ENCODE results near the gene C1QTNF9. TPM values are rescaled to one million over a fixed set of nuclear protein-coding genes. Genes with fewer than 3 reads are reported as not detected.
A peak's percentile ranks its signal among the peaks of the same experiment; 100 is the strongest.

C1QTNF9 gene
- total and polyA plus RNA-seq, 7 experiments from 2014 or later, result 0.19 TPM; not detected in 6

- peaks cover 3 to 13% (median 8%) of the 10 kb centered on the region in 5 donors for H3K27me3 Mint-ChIP-seq
- Histone ChIP-seq H3K27ac (ENCODE audit: low read depth, low read length) (no peak overlapping the region), H3K36me3 (ENCODE audit: control insufficient read depth in 2 of 3, insufficient read depth in 3 of 3, low read length in 3 of 3) (no peaks in the 10 kb centered on the region), H3K4me3 (ENCODE audit: low read length) (no peak overlapping the region), H3K4me1 (ENCODE audit: control insufficient read depth in 2 of 2, insufficient read depth in 2 of 2, low read length in 2 of 2) (no peaks in the 10 kb centered on the region), H3K9me3 (ENCODE audit: control insufficient read depth in 2 of 3, low read length in 3 of 3) (no peaks in the 10 kb centered on the region), H3K27me3 (ENCODE audit: control insufficient read depth in 2 of 2, insufficient read depth in 2 of 2, low read length in 2 of 2) (no peaks in the 10 kb centered on the region)
- no peak overlapping the region for H3K4me3 Mint-ChIP-seq
- no peaks in the 10 kb centered on the region for H3K36me3 Mint-ChIP-seq
- ChIA-PET POLR2A (no interaction called here), CTCF (no interaction called here)
- H3K27ac Mint-ChIP-seq, result no peak overlapping the region
- no peaks in the 10 kb centered on the region for H3K4me1 Mint-ChIP-seq
- no peak for DNase-seq
- peaks cover 0 to 7% (median 0%) of the 10 kb centered on the region in 11 donors for H3K9me3 Mint-ChIP-seq
- ATAC-seq, result no peak
- intact Hi-C loops (cut with micrococcal nuclease), result no loop called here
These were observed 29.3 kb downstream of the C1QTNF9 start for GRCh38 chr13:24338721-24339120.

GRCh38 chr13:24339937-24340607 is 30.7 kb downstream of the C1QTNF9 start:
- Mint-ChIP-seq H3K27ac (peak overlapping the region in 1 of 9 donors; percentile 77), H3K27me3 (peaks cover 3 to 10% (median 5%) of the 10 kb centered on the region in 5 donors), H3K4me3 (no peak overlapping the region), H3K9me3 (peaks cover 0 to 7% (median 0%) of the 10 kb centered on the region in 11 donors), H3K4me1 (no peaks in the 10 kb centered on the region), H3K36me3 (no peaks in the 10 kb centered on the region)
- Histone ChIP-seq H3K36me3 (ENCODE audit: control insufficient read depth in 2 of 3, insufficient read depth in 3 of 3, low read length in 3 of 3) (no peaks in the 10 kb centered on the region), H3K4me3 (ENCODE audit: low read length) (no peak overlapping the region), H3K27ac (ENCODE audit: low read depth, low read length) (no peak overlapping the region), H3K27me3 (ENCODE audit: control insufficient read depth in 2 of 2, insufficient read depth in 2 of 2, low read length in 2 of 2) (no peaks in the 10 kb centered on the region), H3K9me3 (ENCODE audit: control insufficient read depth in 2 of 3, low read length in 3 of 3) (no peaks in the 10 kb centered on the region), H3K4me1 (ENCODE audit: control insufficient read depth in 2 of 2, insufficient read depth in 2 of 2, low read length in 2 of 2) (no peaks in the 10 kb centered on the region)
- POLR2A ChIA-PET, result no interaction called here
- intact Hi-C loops (cut with micrococcal nuclease), result no loop called here
- CTCF ChIA-PET, result no interaction called here
- ATAC-seq, result no peak
- no peak for DNase-seq

GRCh38 chr13:24340608-24340955 is 31.2 kb downstream of the C1QTNF9 start:
- Histone ChIP-seq H3K4me3 (ENCODE audit: low read length) (no peak overlapping the region), H3K9me3 (ENCODE audit: control insufficient read depth in 2 of 3, low read length in 3 of 3) (no peaks in the 10 kb centered on the region), H3K27ac (ENCODE audit: low read depth, low read length) (no peak overlapping the region), H3K27me3 (ENCODE audit: control insufficient read depth in 2 of 2, insufficient read depth in 2 of 2, low read length in 2 of 2) (no peaks in the 10 kb centered on the region), H3K36me3 (ENCODE audit: control insufficient read depth in 2 of 3, insufficient read depth in 3 of 3, low read length in 3 of 3) (no peaks in the 10 kb centered on the region), H3K4me1 (ENCODE audit: control insufficient read depth in 2 of 2, insufficient read depth in 2 of 2, low read length in 2 of 2) (no peaks in the 10 kb centered on the region)
- no peaks in the 10 kb centered on the region for H3K4me1 Mint-ChIP-seq
- CTCF ChIA-PET, result no interaction called here
- H3K27me3 Mint-ChIP-seq, result peaks cover 3 to 11% (median 5%) of the 10 kb centered on the region in 5 donors
- no peak overlapping the region for H3K27ac Mint-ChIP-seq
- intact Hi-C loops (cut with micrococcal nuclease), result no loop called here
- peaks cover 0 to 7% (median 0%) of the 10 kb centered on the region in 11 donors for H3K9me3 Mint-ChIP-seq
- no peaks in the 10 kb centered on the region for H3K36me3 Mint-ChIP-seq
- H3K4me3 Mint-ChIP-seq, result no peak overlapping the region
- no peak for DNase-seq
- POLR2A ChIA-PET, result no interaction called here
- no peak for ATAC-seq

- no peak overlapping the region for H3K4me3 ChIP-seq (ENCODE audit: low read length)
- intact Hi-C loops (cut with micrococcal nuclease), result no loop called here
- no peaks in the 10 kb centered on the region for H3K36me3 ChIP-seq (ENCODE audit: control insufficient read depth in 2 of 3, insufficient read depth in 3 of 3, low read length in 3 of 3)
- no peak for DNase-seq
- ATAC-seq, result no peak
- no peaks in the 10 kb centered on the region for H3K27me3 ChIP-seq (ENCODE audit: control insufficient read depth in 2 of 2, insufficient read depth in 2 of 2, low read length in 2 of 2)
- ChIA-PET CTCF (no interaction called here), POLR2A (no interaction called here)
- H3K27me3 Mint-ChIP-seq, result peaks cover 3 to 14% (median 5%) of the 10 kb centered on the region in 5 donors
- H3K9me3 ChIP-seq (ENCODE audit: control insufficient read depth in 2 of 3, low read length in 3 of 3), result no peaks in the 10 kb centered on the region
- no peaks in the 10 kb centered on the region for H3K4me1 Mint-ChIP-seq
- no peak overlapping the region for H3K27ac ChIP-seq (ENCODE audit: low read depth, low read length)
- no peak overlapping the region for H3K4me3 Mint-ChIP-seq
- H3K9me3 Mint-ChIP-seq, result peaks cover 0 to 5% (median 0%) of the 10 kb centered on the region in 11 donors
- H3K27ac Mint-ChIP-seq, result no peak overlapping the region
- no peaks in the 10 kb centered on the region for H3K36me3 Mint-ChIP-seq
- no peaks in the 10 kb centered on the region for H3K4me1 ChIP-seq (ENCODE audit: control insufficient read depth in 2 of 2, insufficient read depth in 2 of 2, low read length in 2 of 2)
These were observed 32.1 kb downstream of the C1QTNF9 start for GRCh38 chr13:24341439-24341838.

GRCh38 chr13:24348385-24348784 is 39.0 kb downstream of the C1QTNF9 start:
- ChIA-PET POLR2A (no interaction called here), CTCF (no interaction called here)
- H3K4me3 Mint-ChIP-seq, result no peak overlapping the region
- H3K27ac Mint-ChIP-seq, result no peak overlapping the region
- Histone ChIP-seq H3K4me1 (ENCODE audit: control insufficient read depth in 2 of 2, insufficient read depth in 2 of 2, low read length in 2 of 2) (no peaks in the 10 kb centered on the region), H3K27me3 (ENCODE audit: control insufficient read depth in 2 of 2, insufficient read depth in 2 of 2, low read length in 2 of 2) (no peaks in the 10 kb centered on the region), H3K36me3 (ENCODE audit: control insufficient read depth in 2 of 3, insufficient read depth in 3 of 3, low read length in 3 of 3) (no peaks in the 10 kb centered on the region), H3K27ac (ENCODE audit: low read depth, low read length) (no peak overlapping the region), H3K4me3 (ENCODE audit: low read length) (no peak overlapping the region), H3K9me3 (ENCODE audit: control insufficient read depth in 2 of 3, low read length in 3 of 3) (no peaks in the 10 kb centered on the region)
- no peaks in the 10 kb centered on the region for H3K4me1 Mint-ChIP-seq
- H3K36me3 Mint-ChIP-seq, result no peaks in the 10 kb centered on the region
- DNase-seq, result no peak
- intact Hi-C loops (cut with micrococcal nuclease), result no loop called here
- H3K27me3 Mint-ChIP-seq, result peaks cover 0 to 25% (median 0%) of the 10 kb centered on the region in 5 donors
- no peak for ATAC-seq
- peaks cover 0 to 2% (median 0%) of the 10 kb centered on the region in 11 donors for H3K9me3 Mint-ChIP-seq

GRCh38 chr13:24348797-24349515 is 39.6 kb downstream of the C1QTNF9 start:
- Mint-ChIP-seq H3K27ac (no peak overlapping the region), H3K9me3 (peaks cover 0 to 2% (median 0%) of the 10 kb centered on the region in 11 donors), H3K4me1 (no peaks in the 10 kb centered on the region), H3K4me3 (no peak overlapping the region), H3K27me3 (peaks cover 0 to 23% (median 0%) of the 10 kb centered on the region in 5 donors), H3K36me3 (no peaks in the 10 kb centered on the region)
- Histone ChIP-seq H3K9me3 (ENCODE audit: control insufficient read depth in 2 of 3, low read length in 3 of 3) (no peaks in the 10 kb centered on the region), H3K27me3 (ENCODE audit: control insufficient read depth in 2 of 2, insufficient read depth in 2 of 2, low read length in 2 of 2) (no peaks in the 10 kb centered on the region), H3K27ac (ENCODE audit: low read depth, low read length) (no peak overlapping the region), H3K4me3 (ENCODE audit: low read length) (no peak overlapping the region), H3K4me1 (ENCODE audit: control insufficient read depth in 2 of 2, insufficient read depth in 2 of 2, low read length in 2 of 2) (no peaks in the 10 kb centered on the region), H3K36me3 (ENCODE audit: control insufficient read depth in 2 of 3, insufficient read depth in 3 of 3, low read length in 3 of 3) (no peaks in the 10 kb centered on the region)
- ChIA-PET CTCF (no interaction called here), POLR2A (no interaction called here)
- intact Hi-C loops (cut with micrococcal nuclease), result no loop called here
- ATAC-seq, result no peak
- no peak for DNase-seq

All from naive thymus-derived CD4-positive, alpha-beta T cell (primary cell).